Activated T-helper 1 cell treated with Interleukin-2 at 50 U/mL for 16 hours (primary cell): ENCODE data around the gene SMARCD2.
"Not testable (repeated sequence)": the region's sequence is repeated elsewhere in the genome, so short reads cannot be mapped to it uniquely, and the experiment has no call there.

Experiments
- DNase-seq: peaks from one replicate; pipeline ENCODE4 v3.0.0-alpha.2; 2020; ENCODE audit warnings: low read depth

SMARCD2 gene

DNA sequence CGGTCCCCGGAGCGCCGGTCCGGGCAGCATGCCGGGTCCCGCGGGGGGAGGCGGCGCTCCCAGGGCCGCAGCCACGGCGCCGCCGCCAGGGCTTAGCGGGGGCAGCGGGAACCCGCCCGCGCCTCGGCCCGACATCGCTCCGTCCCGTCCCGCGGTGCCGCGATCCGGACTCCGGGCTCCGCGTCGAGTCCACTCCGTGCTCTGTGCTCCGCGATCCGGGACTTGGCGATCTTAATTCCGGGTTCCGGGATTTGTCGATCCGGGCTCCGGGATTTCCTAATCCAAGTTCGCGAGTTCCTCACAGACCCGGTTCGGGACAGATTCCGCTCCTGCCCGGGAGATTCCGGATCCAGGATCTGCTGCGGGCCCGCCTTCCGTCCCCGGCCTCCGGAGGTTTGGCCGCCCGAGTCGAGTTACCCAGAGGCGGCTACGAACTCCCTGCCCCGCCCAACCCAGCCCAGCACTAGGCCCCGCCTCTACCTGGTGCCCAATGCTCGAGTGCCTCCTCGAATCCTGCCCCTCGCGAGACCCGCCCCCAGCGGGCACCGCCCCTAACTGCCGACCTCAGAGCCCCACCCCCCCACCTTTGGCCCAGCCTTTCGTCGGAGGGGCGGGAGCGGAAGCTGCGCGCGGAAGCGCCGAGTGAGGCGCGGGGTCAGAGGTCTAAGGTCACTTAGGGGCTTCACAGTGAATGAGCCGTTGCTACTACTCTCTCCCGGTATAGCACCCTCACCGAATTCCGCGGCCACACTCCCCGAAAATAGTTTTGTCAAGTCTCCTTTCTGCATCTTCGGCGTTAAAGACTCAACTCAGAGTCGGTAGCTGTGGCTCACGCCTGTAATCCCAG, at the start of gene SMARCD2:
Gene SMARCD2 (minus strand): TSS at position 146 of the 847 bp plus-strand sequence. CDS start 11 bp downstream, at position 135.
- peak; percentile 98 for DNase-seq

DNA sequence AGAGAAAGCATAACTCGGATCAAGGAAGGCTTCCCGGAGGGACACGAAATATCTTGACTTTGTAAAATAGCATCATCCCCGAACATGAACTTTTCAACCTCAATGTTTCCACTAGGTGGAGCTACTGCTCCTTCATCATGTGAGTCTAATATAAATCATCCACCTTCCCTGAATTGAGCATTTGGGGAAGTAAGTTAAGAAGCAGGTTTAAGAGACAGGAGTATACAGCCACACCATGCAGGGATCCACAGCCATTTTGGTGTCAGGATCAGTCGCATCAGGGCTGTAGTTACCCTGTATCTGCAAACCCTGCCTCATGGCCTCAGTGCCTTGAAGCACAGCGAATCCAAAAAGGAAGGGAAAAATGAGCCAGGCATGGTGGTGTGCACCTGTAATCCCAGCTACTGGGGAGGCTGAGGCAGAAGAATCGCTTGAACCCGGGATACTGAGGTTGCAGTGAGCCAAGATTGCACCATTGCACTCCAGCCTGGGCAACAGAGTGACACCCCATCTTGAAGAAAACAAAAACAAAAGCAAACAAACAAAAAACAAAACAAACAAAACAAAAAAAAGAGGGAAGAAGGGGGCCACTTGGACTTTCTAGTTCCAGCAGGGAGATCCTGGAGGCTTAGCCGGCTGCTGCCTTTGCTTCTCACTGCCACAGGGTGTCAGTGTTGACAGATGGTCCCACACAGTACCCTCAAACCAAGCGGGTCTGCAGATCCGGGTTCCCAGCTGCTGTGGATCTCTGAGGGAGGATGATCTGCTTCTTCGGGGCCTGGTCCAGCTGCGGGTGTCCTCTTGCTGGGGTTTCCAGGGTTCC, 46.8 kb upstream of the SMARCD2 start:
- not testable (repeated sequence) for DNase-seq

DNA sequence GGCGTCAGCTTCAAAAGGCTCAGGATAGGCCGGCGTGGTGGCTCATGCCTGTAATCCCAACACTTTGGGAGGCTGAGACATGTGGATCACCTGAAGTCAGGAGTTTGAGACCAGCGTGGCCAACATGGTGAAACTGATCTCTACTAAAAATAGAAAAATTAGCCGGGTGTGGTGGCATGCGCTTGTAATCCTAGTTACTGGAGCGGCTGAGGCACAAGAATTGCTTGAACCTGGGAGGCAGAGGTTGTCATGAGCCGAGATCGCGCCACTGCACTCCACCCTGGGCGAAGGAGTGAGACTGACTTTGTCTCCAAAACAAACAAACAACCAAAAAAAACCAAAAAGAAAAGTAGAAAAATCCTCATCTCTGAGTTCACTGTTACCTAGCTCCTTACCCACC, 42.6 kb upstream of the SMARCD2 start:
- not testable (repeated sequence) for DNase-seq

DNA sequence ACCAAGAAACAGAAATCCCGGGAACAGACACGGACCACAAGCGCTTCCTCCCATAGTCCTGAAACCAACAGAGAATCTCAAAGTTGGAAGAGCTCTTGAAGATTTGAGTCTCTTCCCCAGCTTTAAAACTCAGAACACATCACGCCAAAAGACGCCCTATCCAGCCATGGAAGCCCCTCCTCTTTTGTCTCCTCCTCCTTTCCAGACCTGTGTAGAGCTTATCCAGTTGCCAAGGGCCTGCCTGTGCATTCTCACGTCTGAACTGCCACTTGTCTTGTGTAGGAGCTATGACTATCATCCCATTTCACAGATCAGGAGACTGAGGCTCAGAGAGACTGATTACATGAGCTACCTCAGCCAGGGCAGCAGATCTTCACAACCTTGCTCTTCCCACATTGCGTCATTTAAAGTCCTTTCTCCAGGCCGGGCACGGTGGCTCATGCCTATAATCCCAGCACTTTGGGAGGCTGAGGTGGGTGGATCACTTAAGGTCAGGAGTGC, 40.2 kb upstream of the SMARCD2 start:
- DNase-seq, result not testable (repeated sequence)

DNA sequence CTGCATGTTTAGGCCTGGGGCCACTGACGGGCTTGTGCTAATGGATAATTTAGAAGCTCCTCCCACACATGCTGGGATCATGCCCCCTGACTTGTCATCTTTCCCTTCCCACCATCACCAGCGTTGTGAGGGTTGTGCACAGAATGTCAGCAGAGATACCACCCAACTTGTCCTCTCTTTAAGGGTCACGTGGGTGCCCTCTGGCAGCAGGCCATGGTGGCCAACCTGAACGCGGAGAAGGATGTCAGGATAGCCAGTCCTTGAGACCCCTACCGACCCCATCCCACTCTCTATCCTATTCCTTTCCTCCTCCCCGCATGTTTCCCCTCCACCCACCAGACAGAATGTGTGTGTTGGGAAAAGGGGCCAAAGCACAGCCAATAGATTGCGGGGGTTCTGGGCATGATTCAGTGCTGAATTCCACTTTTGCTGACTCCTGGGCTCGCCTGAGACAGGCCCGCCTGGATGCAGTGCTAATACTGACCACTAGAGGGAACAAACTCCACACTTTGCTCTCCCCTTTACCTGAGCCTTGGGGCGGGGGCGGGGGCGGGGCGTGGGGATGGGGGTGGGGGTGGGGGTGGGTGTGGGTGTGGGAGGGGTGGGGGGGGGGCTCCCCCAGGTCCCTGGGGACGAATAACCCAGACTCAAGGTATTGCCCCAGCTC, 39.6 kb upstream of the SMARCD2 start, which contains the start of gene GH2:
Gene GH2 (minus strand): TSS at position 10 of the 667 bp plus-strand sequence. CDS start 143 bp downstream, outside the sequence.
- peak; percentile 18 for DNase-seq

DNA sequence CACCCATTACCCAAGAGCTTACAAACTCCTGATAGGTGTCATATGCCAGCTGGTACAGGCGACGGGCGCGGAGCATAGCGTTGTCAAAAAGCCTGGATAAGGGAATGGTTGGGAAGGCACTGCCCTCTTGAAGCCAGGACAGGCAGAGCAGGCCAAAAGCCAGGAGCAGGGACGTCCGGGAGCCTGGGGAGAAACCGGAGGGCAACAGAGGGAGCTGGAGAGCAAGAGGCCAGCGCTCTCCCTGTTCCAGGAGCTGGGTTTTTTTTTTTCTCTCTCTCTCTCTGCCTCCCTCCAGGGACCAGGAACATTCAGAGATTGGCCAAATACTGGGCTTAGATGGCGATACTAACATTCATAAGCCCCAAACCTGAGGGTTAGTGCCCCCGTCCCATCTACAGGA, 38.9 kb upstream of the SMARCD2 start:
- not testable (repeated sequence) for DNase-seq

DNA sequence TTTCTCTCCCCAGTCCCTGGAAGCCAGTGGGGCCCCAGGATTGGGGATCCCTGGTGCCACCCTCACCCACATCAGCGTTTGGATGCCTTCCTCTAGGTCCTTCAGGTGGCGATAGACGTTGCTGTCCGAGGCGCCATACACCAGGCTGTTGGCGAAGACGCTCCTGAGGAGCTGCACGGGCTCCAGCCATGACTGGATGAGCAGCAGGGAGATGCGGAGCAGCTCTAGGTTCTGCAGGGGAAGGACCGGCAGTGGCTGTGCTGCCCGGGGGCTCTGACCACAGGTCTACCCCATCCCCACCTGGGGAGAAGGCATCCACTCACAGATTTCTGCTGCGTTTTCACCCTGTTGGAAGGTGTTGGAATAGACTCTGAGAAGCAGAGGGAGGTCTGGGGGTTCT, 38.2 kb upstream of the SMARCD2 start:
- no peak for DNase-seq

DNA sequence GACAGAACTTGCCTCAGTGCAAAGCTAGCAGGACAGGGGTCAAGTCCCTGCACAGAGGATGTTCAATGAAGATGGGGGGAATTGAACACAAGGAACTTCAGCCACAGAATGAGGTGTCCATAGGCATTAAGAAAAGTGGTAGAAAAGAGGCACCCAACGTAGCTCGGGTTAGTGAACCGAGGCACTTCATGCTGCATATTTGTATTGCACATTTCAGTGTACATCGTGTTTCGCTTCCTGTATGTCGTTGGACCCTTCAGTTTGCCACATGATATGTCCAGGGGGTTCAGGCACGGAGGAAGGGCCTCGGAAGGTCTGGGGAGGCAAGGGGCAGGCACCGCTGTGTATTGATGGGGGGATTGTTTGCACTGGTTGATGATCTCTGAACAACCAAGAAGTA, 35.9 kb upstream of the SMARCD2 start:
- not testable (repeated sequence) for DNase-seq

DNA sequence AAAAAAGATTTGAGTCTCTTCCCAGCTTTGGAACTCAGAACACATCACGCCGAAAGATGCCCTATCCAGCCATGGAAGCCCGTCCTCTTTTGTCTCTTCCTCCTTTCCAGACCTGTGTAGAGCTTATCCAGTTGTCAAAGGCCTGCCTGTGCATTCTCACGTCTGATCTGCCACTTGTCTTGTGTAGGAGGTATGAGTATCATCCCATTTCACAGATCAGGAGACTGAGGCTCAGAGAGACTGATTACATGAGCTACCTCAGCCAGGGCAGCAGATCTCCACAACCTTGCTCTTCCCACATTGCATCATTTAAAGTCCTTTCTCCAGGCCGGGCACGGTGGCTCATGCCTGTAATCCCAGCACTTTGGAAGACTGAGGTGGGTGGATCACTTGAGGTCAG, 32.2 kb upstream of the SMARCD2 start:
- not testable (repeated sequence) for DNase-seq

DNA sequence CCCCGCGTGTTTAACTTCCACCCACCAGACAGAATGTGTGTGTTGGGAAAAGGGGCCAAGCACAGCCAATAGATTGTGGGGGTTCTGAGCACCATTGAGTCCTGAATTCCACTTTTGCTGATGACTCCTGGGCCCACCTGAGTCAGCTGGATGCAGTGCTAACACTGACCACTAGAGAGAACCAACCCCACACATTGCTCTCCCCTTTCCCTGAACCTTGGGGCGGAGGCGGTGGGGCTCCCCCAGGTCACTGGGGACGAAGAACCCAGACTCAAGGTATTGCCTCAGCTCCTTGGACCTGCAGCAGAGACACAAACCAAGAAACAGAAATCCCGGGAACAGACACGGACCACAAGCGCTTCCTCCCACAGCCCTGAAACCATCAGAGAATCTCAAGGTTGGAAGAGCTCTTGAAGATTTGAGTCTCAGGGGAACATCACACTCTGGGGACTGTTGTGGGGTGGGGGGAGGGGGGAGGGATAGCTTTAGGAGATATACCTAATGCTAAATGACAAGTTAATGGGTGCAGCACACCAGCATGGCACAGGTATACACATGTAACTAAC, 31.7 kb upstream of the SMARCD2 start:
- not testable (repeated sequence) for DNase-seq

DNA sequence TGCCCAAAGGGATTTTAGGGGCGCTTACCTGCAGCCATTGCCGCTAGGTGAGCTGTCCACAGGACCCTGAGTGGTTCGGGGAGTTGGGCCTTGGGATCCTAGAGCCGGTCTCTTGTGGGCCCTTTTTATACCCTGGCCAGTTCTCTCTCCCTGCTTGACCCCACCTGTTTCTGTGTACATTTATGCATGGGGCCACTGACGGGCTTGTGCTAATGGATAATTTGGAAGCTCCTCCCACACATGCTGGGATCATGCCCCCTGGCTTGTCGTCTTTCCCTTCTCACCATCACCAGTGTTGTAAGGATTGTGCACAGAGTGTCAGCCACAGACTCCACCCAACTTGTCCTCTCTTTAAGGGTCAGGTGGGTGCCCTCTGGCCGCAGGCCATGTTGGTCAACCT, 31.1 kb upstream of the SMARCD2 start, which contains the start of gene CSH2:
Gene CSH2 (minus strand): TSS at position 101 of the 400 bp plus-strand sequence. CDS start 63 bp downstream, at position 38.
- not testable (repeated sequence) for DNase-seq

DNA sequence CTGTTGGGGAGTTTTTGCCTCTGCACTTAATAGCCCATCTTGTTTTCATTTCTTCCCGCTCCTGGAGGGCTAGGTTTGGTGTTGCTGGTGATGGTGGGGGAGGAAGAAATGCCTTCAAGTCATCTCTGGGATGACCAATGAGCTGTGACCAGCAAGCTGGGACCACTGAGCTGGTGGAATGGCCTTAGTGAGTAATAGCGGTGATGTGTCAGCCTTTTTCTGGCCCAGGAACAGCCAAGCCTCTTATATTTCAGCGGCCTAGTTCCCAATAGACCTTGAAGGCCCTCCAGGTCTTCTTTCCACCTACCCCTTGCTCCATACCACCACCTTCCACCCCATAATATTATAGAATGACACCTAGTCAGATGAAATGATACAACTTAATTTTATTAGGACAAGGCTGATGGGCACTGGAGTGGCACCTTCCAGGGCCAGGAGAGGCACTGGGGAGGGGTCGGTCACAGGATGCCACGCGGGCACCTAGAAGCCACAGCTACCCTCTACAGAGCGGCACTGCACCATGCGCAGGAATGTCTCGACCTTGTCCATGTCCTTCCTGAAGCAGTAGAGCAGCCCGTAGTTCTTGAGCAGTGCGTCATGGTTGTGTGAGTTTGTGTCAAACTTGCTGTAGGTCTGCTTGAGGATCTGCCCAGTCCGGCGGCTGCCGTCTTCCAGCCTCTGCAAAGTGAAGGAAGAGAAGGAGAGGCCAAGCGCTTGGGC, 29.3 kb upstream of the SMARCD2 start:
- not testable (repeated sequence) for DNase-seq

DNA sequence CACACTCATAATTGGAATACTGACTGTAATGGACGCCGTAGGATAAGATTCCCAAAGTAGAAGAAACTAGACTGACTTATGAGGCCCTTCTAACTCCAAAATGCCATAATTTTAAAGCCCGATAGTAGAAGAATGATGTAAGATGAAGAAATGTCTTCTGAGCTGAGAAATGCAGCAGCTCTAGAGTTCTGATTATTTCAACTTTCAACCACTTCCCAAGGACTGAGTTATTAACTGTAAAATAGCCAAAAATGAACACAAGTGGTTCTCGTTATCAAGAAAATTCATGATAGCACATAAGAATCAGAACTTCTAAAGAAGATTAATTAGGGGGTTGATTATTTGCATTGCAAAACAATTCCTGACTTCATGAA, 27.8 kb upstream of the SMARCD2 start:
- not testable (repeated sequence) for DNase-seq

DNA sequence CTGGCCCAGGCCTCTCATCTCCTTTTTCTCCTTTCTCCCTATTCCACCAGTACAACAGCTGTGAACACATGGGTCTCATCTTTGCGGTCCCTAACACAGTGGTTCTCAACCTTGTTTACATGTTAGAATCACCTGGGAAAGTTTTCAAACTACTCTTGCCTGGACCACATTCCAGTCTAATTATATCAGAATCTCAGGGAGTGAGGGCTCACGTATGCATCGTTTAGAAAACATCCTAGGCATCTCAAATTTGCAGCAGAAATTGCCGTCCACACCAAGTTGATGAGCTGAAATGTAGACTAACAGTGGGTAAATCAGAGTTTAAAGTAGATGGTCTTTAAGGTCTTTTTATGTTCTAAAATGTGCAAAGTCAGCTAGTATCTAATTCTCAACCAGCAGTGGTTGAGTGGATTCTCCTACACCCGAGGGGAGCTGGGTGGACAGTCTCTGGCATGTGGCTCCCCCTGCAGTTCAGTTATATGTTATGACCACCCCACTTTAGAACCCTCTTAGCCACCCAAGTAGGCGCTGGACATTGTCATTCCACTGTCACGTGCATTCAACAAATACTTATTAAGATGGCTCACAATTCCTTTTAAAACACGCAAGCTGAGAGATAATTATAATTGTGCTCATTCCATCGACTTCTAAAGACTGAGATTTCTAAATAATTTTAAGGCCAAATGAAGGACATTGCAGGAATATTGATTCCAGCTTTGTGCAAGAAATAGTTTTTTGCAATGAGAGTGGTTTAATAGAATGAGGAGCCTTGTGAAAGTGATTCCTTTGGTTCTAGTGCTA, 27.2 kb upstream of the SMARCD2 start:
- DNase-seq, result not testable (repeated sequence)

DNA sequence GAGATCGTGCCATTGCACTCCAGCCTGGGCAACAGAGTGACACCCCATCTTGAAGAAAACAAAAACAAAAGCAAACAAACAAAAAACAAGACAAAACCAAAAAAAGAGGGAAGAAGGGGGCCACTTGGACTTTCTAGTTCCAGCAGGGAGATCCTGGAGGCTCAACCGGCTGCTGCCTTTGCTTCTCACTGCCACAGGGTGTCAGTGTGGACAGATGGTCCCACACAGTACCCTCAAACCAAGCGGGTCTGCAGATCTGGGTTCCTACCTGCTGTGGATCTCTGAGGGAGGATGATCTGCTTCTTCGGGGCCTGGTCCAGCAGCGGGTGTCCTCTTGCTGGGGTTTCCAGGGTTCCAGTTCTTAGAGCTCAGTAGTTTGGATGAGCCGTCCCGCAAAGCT, 24.1 kb upstream of the SMARCD2 start:
- not testable (repeated sequence) for DNase-seq

DNA sequence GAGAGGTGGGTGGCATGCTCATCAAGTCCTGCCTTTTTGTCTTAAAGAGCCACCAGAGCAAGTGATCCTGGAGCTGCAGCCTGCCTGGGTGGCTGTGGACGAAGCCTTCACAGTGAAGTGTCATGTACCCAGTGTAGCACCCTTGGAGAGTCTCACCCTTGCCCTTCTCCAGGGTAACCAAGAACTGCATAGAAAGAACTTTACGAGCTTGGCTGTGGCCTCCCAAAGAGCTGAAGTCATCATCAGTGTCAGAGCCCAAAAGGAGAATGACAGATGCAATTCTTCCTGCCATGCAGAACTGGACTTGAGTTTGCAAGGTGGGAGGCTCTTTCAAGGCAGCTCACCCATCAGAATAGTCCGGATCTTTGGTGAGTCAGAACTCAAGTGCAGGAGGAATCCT, 16.8 kb upstream of the SMARCD2 start:
- DNase-seq, result no peak

DNA sequence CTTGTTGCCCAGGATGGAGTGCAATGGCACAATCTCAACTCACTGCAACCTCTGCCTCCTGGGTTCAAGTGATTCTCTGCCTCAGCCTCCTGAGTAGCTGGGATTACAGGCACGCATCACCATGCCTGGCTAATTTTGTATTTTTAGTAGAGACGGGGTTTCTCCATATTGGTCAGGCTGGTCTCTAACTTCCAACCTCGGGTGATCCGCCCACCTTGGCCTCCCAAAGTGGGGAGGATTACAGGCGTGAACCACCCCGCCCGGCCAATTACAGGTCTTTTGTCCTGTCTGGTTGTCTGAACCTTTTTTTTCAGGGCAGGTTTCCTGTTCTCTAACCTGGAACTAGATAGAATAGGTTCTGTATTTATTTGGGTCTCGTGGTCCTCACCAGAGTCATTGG, 13.9 kb upstream of the SMARCD2 start:
- not testable (repeated sequence) for DNase-seq

DNA sequence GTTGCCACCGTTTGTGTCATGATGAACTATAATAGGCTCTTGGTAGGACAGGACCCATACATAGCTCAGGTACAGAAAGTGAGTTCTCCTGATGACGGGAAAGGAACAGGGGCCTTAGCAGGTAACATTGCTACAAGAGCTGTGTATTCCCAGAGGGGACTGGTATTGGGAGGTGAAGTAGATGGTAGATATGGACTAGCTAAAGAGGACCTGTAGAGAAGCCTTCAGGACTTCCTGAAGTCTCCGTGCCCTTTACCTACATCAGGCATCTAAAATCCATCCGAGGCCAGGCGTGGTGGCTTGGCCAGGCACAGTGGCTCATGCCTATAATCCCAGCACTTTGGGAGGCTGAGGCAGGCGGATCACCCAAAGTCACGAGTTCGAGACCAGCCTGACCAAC, 12.7 kb upstream of the SMARCD2 start:
- DNase-seq, result no peak

DNA sequence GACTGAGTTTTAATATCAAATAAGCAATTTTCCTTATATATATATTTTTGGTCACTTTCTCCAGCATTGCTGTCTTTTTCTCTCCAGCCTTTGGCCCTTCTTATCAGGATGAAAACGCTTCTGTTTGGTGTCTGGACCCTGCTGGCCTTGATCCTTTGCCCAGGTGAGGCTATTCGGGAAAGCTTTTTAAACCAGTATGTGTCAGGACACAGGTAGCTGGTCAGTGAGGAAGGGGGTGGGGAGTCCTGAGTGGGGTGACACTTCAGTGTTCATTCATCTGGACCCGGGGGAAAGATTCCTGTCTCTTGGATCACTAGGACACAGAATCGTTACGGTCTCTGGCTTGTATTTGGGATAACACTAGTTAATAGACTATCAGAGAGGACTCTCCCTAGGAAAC, 12.2 kb upstream of the SMARCD2 start:
- no peak for DNase-seq

DNA sequence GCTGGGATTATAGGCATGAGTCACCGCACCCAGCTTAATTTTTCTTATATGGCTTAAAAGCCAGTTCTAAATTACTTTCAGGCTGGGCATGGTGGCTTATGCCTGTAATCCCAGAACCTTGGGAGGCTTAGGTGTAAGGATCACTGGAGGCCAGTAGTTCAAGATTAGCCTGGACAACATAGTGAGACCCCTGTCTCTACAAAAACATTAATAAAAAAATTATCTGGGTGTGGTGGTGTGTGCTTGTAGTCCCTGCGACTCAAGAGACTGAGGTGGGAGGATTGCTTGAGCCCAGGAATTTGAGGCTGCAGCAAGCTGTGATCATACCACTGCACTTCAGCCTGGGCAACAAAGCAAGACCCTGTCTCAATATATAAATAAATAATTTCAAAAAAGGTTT, 10.8 kb upstream of the SMARCD2 start:
- DNase-seq, result no peak
